ENCODE results near the gene SRSF7.

SRSF7 gene

GRCh38 chr2:38712413-38712812, 38.7 kb downstream of the SRSF7 start:
- Histone ChIP-seq H3K36me3 (ENCODE audit: insufficient read depth, low read length) (no peaks in the 10 kb centered on the region), H3K9ac (ENCODE audit: low read depth, low read length) (no peak overlapping the region), H3K4me1 (ENCODE audit: insufficient read depth, low read length) (peaks cover 16% of the 10 kb centered on the region), H3K4me2 (ENCODE audit: insufficient read depth, low read length) (no peak overlapping the region), H3K27me3 (ENCODE audit: insufficient read depth, low read length, poor library complexity) (no peaks in the 10 kb centered on the region), H3K79me2 (ENCODE audit: insufficient read depth, low read length) (no peaks in the 10 kb centered on the region), H3K27ac (ENCODE audit: low read length) (no peak overlapping the region), H3K4me3 (ENCODE audit: low read depth in 1 of 2, low read length in 2 of 2) (no peak overlapping the region), H3K9me3 (ENCODE audit: insufficient read depth, low read length, severe bottlenecking) (no peaks in the 10 kb centered on the region), H2AFZ (ENCODE audit: low read depth, low read length) (no peak overlapping the region), H4K20me1 (ENCODE audit: insufficient read depth, low read length) (no peaks in the 10 kb centered on the region)
- TF ChIP-seq EZH2 (IDR thresholded peaks at IDR 0.05; ENCODE audit: borderline replicate concordance, low read depth, low read length, severe bottlenecking), result no peak
- no peak for TF ChIP-seq CTCF (IDR thresholded peaks at IDR 0.05; ENCODE audit: borderline replicate concordance, extremely low read depth, low read length, poor library complexity, severe bottlenecking)
- DNase-seq, result no peak
- ATAC-seq (ENCODE audit: insufficient read depth, low read depth), result no peak

- Histone ChIP-seq H3K4me3 (ENCODE audit: low read depth in 1 of 2, low read length in 2 of 2) (no peak overlapping the region), H3K9me3 (ENCODE audit: insufficient read depth, low read length, severe bottlenecking) (no peaks in the 10 kb centered on the region), H3K79me2 (ENCODE audit: insufficient read depth, low read length) (no peaks in the 10 kb centered on the region), H3K9ac (ENCODE audit: low read depth, low read length) (no peak overlapping the region), H3K27me3 (ENCODE audit: insufficient read depth, low read length, poor library complexity) (no peaks in the 10 kb centered on the region), H2AFZ (ENCODE audit: low read depth, low read length) (no peak overlapping the region), H4K20me1 (ENCODE audit: insufficient read depth, low read length) (no peaks in the 10 kb centered on the region), H3K36me3 (ENCODE audit: insufficient read depth, low read length) (no peaks in the 10 kb centered on the region), H3K27ac (ENCODE audit: low read length) (no peak overlapping the region), H3K4me1 (ENCODE audit: insufficient read depth, low read length) (peaks cover 16% of the 10 kb centered on the region), H3K4me2 (ENCODE audit: insufficient read depth, low read length) (no peak overlapping the region)
- TF ChIP-seq EZH2 (IDR thresholded peaks at IDR 0.05; ENCODE audit: borderline replicate concordance, low read depth, low read length, severe bottlenecking) (no peak), CTCF (IDR thresholded peaks at IDR 0.05; ENCODE audit: borderline replicate concordance, extremely low read depth, low read length, poor library complexity, severe bottlenecking) (no peak)
- no peak for ATAC-seq (ENCODE audit: insufficient read depth, low read depth)
- no peak for DNase-seq
Measured at GRCh38 chr2:38711558-38711957, 39.6 kb downstream of the SRSF7 start.

- DNase-seq, result peak; percentile 30
- H3K27me3 ChIP-seq (ENCODE audit: insufficient read depth, low read length, poor library complexity), result no peaks in the 10 kb centered on the region
- H3K27ac ChIP-seq (ENCODE audit: low read length), result no peak overlapping the region
- no peaks in the 10 kb centered on the region for H4K20me1 ChIP-seq (ENCODE audit: insufficient read depth, low read length)
- no peak overlapping the region for H2AFZ ChIP-seq (ENCODE audit: low read depth, low read length)
- no peak for TF ChIP-seq EZH2 (IDR thresholded peaks at IDR 0.05; ENCODE audit: borderline replicate concordance, low read depth, low read length, severe bottlenecking)
- TF ChIP-seq CTCF (IDR thresholded peaks at IDR 0.05; ENCODE audit: borderline replicate concordance, extremely low read depth, low read length, poor library complexity, severe bottlenecking), result no peak
- H3K4me1 ChIP-seq (ENCODE audit: insufficient read depth, low read length), result peaks cover 16% of the 10 kb centered on the region
- H3K4me3 ChIP-seq (ENCODE audit: low read depth in 1 of 2, low read length in 2 of 2), result no peak overlapping the region
- peak; percentile 65 for ATAC-seq (ENCODE audit: insufficient read depth, low read depth)
- 0 out of 2 replicates have a peak overlapping the region, but pooled peaks have one; percentile 1 for H3K4me2 ChIP-seq (ENCODE audit: insufficient read depth, low read length)
- no peaks in the 10 kb centered on the region for H3K9me3 ChIP-seq (ENCODE audit: insufficient read depth, low read length, severe bottlenecking)
- no peak overlapping the region for H3K9ac ChIP-seq (ENCODE audit: low read depth, low read length)
- no peaks in the 10 kb centered on the region for H3K36me3 ChIP-seq (ENCODE audit: insufficient read depth, low read length)
- H3K79me2 ChIP-seq (ENCODE audit: insufficient read depth, low read length), result no peaks in the 10 kb centered on the region
Measured at GRCh38 chr2:38709567-38710194, 41.5 kb downstream of the SRSF7 start.

All from DND-41 (cell line).